ENCODE results near the gene CCDC148. TPM values are rescaled to one million over a fixed set of nuclear protein-coding genes. Genes with fewer than 3 reads are reported as not detected.

CCDC148 gene
- total RNA-seq, 1 experiment from 2014 or later, result 2.1 TPM

- TF ChIP-seq ATF3 (CRISPR knock-in tag; conservative IDR thresholded peaks at IDR 0.05) (no peak; the same call in 1 of the 2 replicates), ERG (CRISPR knock-in tag; IDR thresholded peaks at IDR 0.05) (no peak), MYBL2 (CRISPR knock-in tag; IDR thresholded peaks at IDR 0.05) (peak; percentile 67; the same call in 1 of the 2 replicates), ZNF416 (CRISPR knock-in tag; IDR thresholded peaks at IDR 0.05) (0 out of 2 replicates have a peak, but pooled peaks have one; percentile 34), ZNF232 (CRISPR knock-in tag; IDR thresholded peaks at IDR 0.05) (0 out of 2 replicates have a peak, but pooled peaks have one; percentile 64), FOXJ3 (CRISPR knock-in tag; IDR thresholded peaks at IDR 0.05; ENCODE audit: borderline replicate concordance) (no peak), FOXP1 (CRISPR knock-in tag; IDR thresholded peaks at IDR 0.05; ENCODE audit: borderline replicate concordance) (peak; percentile 97), FOXP4 (CRISPR knock-in tag; IDR thresholded peaks at IDR 0.05) (peak; percentile 69; the same call in 1 of the 2 replicates), OVOL2 (CRISPR knock-in tag; IDR thresholded peaks at IDR 0.05; ENCODE audit: borderline replicate concordance) (no peak), ZNF263 (CRISPR knock-in tag; IDR thresholded peaks at IDR 0.05; ENCODE audit: low read depth) (no peak), EMX1 (CRISPR knock-in tag; IDR thresholded peaks at IDR 0.05) (no peak), ZNF532 (CRISPR knock-in tag; IDR thresholded peaks at IDR 0.05; ENCODE audit: borderline replicate concordance) (no peak), PREB (CRISPR knock-in tag; IDR thresholded peaks at IDR 0.05; ENCODE audit: borderline replicate concordance) (no peak), MAX (CRISPR knock-in tag; IDR thresholded peaks at IDR 0.05) (peak; percentile 78), MXD4 (CRISPR knock-in tag; IDR thresholded peaks at IDR 0.05; ENCODE audit: borderline replicate concordance) (no peak), ARID4B (CRISPR knock-in tag; IDR thresholded peaks at IDR 0.05; ENCODE audit: borderline replicate concordance) (0 out of 2 replicates have a peak, but pooled peaks have one; percentile 77), PRRX2 (CRISPR knock-in tag; IDR thresholded peaks at IDR 0.05) (0 out of 2 replicates have a peak, but pooled peaks have one; percentile 16), IRF1 (CRISPR knock-in tag; IDR thresholded peaks at IDR 0.05) (no peak), HMGA2 (CRISPR knock-in tag; IDR thresholded peaks at IDR 0.05) (no peak), ZNF138 (CRISPR knock-in tag; conservative IDR thresholded peaks at IDR 0.05) (no peak), TP53 (CRISPR knock-in tag; IDR thresholded peaks at IDR 0.05) (no peak), SMAD4 (CRISPR knock-in tag; IDR thresholded peaks at IDR 0.05) (no peak)
These were observed 1.5 kb upstream of the CCDC148 start (continued) for GRCh38 chr2:158457826-158458616.
